Measurements from ENCODE around the gene HECA. TPM values are rescaled to one million over a fixed set of nuclear protein-coding genes. Genes with fewer than 3 reads are reported as not detected.

HECA gene
- total and polyA plus RNA-seq, 2 of the 8 experiments (the other 6 are each of a cell fraction or from before 2014, with no cell fraction given) = 2.4 to 9.2 TPM

GRCh38 chr6:139117734-139118133, 17.1 kb upstream of the HECA start:
- H2BK20ac ChIP-seq (ENCODE audit: low read length) = no peak overlapping the region
- 0 out of 4 replicates have a peak, but pooled peaks cover 0 to 6% of the 10 kb centered on the region in 2 experiments for H3K9me3 ChIP-seq (ENCODE audit: insufficient read depth in 2 of 2, low read depth in 1 of 2, low read length in 1 of 2)
- 84% methylated on average over 1 of the region's 1 CpG; no CpG with 5 or more reads in 1 of the 2 experiments for WGBS, 2 experiments (ENCODE audit: extremely low coverage in 1 of 2, insufficient coverage in 1 of 2, insufficient read length in 1 of 2, insufficient replicate concordance in 2 of 2, low coverage in 1 of 2, low lambda C conversion rate in 2 of 2, missing lambda C conversion rate in 1 of 2)
- H2BK120ac ChIP-seq (replicated peaks; ENCODE audit: low read depth, low read length) = no peak overlapping the region
- ChIA-PET CTCF (ENCODE audit: partially characterized antibody) (interaction anchor here (0.6 to 1.2 kb wide), 6 partner anchors 8 to 782 kb away, joined by 3 to 5 read pairs (median 3); no protein-coding TSS in a partner anchor), POLR2A (ENCODE audit: partially characterized antibody) (interaction anchor here (0.7 kb wide), 1 partner anchor 88 kb away, joined by 3 read pairs; no protein-coding TSS in a partner anchor)
- no peak overlapping the region for H3K23ac ChIP-seq (ENCODE audit: insufficient read length)
- H2BK12ac ChIP-seq (ENCODE audit: low read depth, low read length) = no peak overlapping the region
- no peaks in the 10 kb centered on the region for H3K79me2 ChIP-seq (ENCODE audit: control insufficient read depth in 1 of 2, insufficient read depth in 2 of 2, low read length in 2 of 2)
- FAIRE-seq = no peak
- H4K20me1 ChIP-seq (replicated peaks in 1 of 2; ENCODE audit: control insufficient read depth in 1 of 2, insufficient read depth in 2 of 2, low read length in 2 of 2) = no peaks in the 10 kb centered on the region
- TF ChIP-seq JUN (IDR thresholded peaks at IDR 0.05; ENCODE audit: low read depth, low read length) = no peak
- H3K27me3 ChIP-seq (replicated peaks in 1 of 4; ENCODE audit: control insufficient read depth in 3 of 4, extremely low read depth in 1 of 4, insufficient read depth in 3 of 4, low read length in 3 of 4) = no peaks in the 10 kb centered on the region
- H3K36me3 ChIP-seq (ENCODE audit: control insufficient read depth in 2 of 4, insufficient read depth in 4 of 4, low read length in 3 of 4) = no peaks in the 10 kb centered on the region
- H3K4me2 ChIP-seq (ENCODE audit: insufficient read depth in 1 of 2, low read depth in 2 of 2, low read length in 2 of 2) = no peak overlapping the region
- no peak overlapping the region for H3K56ac ChIP-seq (replicated peaks; ENCODE audit: insufficient read length, low read depth, low read length)
- no peak overlapping the region for H2AFZ ChIP-seq (ENCODE audit: low read length)
- no peaks in the 10 kb centered on the region for H3K23me2 ChIP-seq (ENCODE audit: low read depth, low read length)
- no peak for DNase-seq (ENCODE audit: low read depth in 1 of 2, low spot score in 2 of 2)
- no peaks in the 10 kb centered on the region for H3K79me1 ChIP-seq (ENCODE audit: low read depth, low read length)
- no peak overlapping the region for H2BK15ac ChIP-seq (ENCODE audit: low read length)
- no peak overlapping the region for H4K5ac ChIP-seq (ENCODE audit: insufficient read length, low read depth, low read length)
- no peak overlapping the region for H3K4me3 ChIP-seq (ENCODE audit: extremely low read depth in 1 of 4, insufficient read depth in 2 of 4, low read depth in 3 of 4, low read length in 4 of 4)
- no peak overlapping the region for H2AK5ac ChIP-seq (ENCODE audit: low read depth, low read length)
- H3K4ac ChIP-seq (replicated peaks; ENCODE audit: insufficient read length, low read depth, low read length) = no peak overlapping the region
- no peak overlapping the region for H4K8ac ChIP-seq (ENCODE audit: extremely low read depth, insufficient read depth, low read length)
- H4K91ac ChIP-seq (replicated peaks; ENCODE audit: insufficient read length, low read length) = no peak overlapping the region
- no peak overlapping the region for H3K14ac ChIP-seq (ENCODE audit: insufficient read length)
- no peak overlapping the region for H3K18ac ChIP-seq (ENCODE audit: extremely low read depth, low read length)
- no peak overlapping the region for H3K27ac ChIP-seq (ENCODE audit: low read depth, low read length)
- H3K4me1 ChIP-seq (replicated peaks in 1 of 4; ENCODE audit: control insufficient read depth in 3 of 4, insufficient read depth in 4 of 4, low read length in 3 of 4) = no peaks in the 10 kb centered on the region
- no peak overlapping the region for H2BK5ac ChIP-seq (ENCODE audit: low read depth, low read length)
- H3K9ac ChIP-seq (replicated peaks in 1 of 4; ENCODE audit: extremely low read depth in 1 of 4, low read depth in 3 of 4, low read length in 3 of 4) = no peak overlapping the region
